WERI-Rb-1 (cell line): ENCODE results near the gene TCEANC2.

ENCODE experiments used
- DNase-seq: peaks from one replicate; pipeline ENCODE4 v3.0.0-alpha.2; 2020
- H3K27ac ChIP-seq: fragments of 250-450 bp; sonication (Bioruptor Pico); 2 replicates; pipeline ENCODE4 v1.5.1; 2020; ENCODE audit warnings: mild to moderate bottlenecking, moderate library complexity
- H3K27me3 ChIP-seq: fragments of 250-450 bp; sonication (Bioruptor Pico); 2 replicates; pipeline ENCODE4 v1.5.1; 2021; ENCODE audit warnings: mild to moderate bottlenecking, low read depth, moderate library complexity; ENCODE audit not compliant: insufficient read depth, severe bottlenecking
- H3K36me3 ChIP-seq: fragments of 250-450 bp; sonication (Bioruptor Pico); 2 replicates; pipeline ENCODE4 v1.5.1; 2020; ENCODE audit warnings: mild to moderate bottlenecking, moderate library complexity
- H3K4me3 ChIP-seq: 2 replicates; pipeline ENCODE4 v1.5.1; 2011; ENCODE audit warnings: low read depth, mild to moderate bottlenecking, control low read depth, low read length
- H3K9me3 ChIP-seq: fragments of 250-450 bp; sonication (Bioruptor Pico); 2 replicates; pipeline ENCODE4 v1.5.1; 2021; ENCODE audit warnings: mild to moderate bottlenecking, moderate library complexity; ENCODE audit not compliant: severe bottlenecking
- CTCF ChIP-seq: IDR thresholded peaks from 2 replicates; pipeline ENCODE4 v1.5.1; 2011; ENCODE audit warnings: low read depth, mild to moderate bottlenecking, control low read depth, inconsistent platforms, low read length

TCEANC2 gene

GRCh38 chr1:54009406-54009805, 44.0 kb upstream of the TCEANC2 start:
- no peaks in the 10 kb centered on the region for H3K9me3 ChIP-seq
- no peak overlapping the region for H3K27ac ChIP-seq
- H3K36me3 ChIP-seq = no peaks in the 10 kb centered on the region
- no peak for TF ChIP-seq CTCF
- no peak for DNase-seq
- no peaks in the 10 kb centered on the region for H3K27me3 ChIP-seq
- H3K4me3 ChIP-seq = no peak overlapping the region

GRCh38 chr1:54010415-54011117, 42.8 kb upstream of the TCEANC2 start:
- H3K27ac ChIP-seq = no peak overlapping the region
- H3K9me3 ChIP-seq = no peaks in the 10 kb centered on the region
- H3K36me3 ChIP-seq = no peaks in the 10 kb centered on the region
- H3K4me3 ChIP-seq = no peak overlapping the region
- DNase-seq = no peak
- TF ChIP-seq CTCF = no peak
- H3K27me3 ChIP-seq = no peaks in the 10 kb centered on the region

DNA sequence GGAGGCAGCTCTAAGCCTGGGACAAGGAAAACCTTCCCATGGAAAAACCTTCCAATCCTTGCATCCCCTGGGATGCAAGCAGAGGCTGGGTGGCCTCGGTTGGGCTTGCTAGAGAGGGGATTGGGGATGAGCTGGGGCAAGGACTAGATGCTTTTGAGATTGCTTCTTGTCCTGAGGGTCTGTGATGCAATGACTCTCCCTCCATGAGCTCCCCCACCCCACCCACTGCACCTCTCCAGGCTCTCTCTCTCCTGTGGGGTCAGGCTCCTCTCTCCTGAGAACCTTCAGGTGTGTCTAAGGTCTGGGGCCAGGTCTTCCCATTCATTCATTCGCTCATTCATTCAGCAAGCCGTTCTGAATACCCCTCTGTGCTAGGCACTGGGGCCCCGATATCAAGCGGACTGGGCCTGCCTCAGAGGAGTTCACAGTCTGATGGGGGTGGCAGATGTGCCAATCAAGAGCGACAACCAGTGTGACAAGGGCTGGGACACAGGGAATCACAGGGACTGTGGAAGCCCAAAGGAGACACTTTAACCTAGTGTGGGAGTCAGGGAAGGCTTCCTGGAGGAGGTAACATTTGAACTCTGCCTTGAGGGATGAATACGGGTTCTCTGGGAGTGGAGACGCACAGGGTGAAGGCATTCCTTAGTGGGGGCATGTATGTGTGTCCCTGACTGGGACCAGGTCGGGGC, 41.9 kb upstream of the TCEANC2 start:
- no peak for DNase-seq
- no peaks in the 10 kb centered on the region for H3K36me3 ChIP-seq
- no peak overlapping the region for H3K27ac ChIP-seq
- no peak overlapping the region for H3K4me3 ChIP-seq
- no peak for TF ChIP-seq CTCF
- H3K27me3 ChIP-seq = no peaks in the 10 kb centered on the region
- no peaks in the 10 kb centered on the region for H3K9me3 ChIP-seq

DNA sequence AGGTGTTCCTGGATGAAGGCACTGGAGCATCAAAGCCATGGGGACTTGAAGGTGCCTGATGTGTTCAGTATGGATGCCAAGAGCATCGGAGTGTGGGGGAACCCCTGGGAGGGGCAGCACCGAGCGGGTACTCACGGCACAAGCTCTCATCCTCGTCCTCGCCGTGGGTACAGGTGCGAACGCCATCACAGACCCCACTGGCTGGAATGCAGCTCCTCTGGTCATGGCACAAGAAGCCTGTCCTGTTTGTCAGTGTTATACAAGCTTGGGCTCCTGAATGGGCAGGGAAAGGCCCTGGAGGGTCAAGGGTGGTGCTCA, 41.4 kb upstream of the TCEANC2 start:
- no peak for DNase-seq
- no peaks in the 10 kb centered on the region for H3K36me3 ChIP-seq
- H3K9me3 ChIP-seq = no peaks in the 10 kb centered on the region
- no peak for TF ChIP-seq CTCF
- H3K27ac ChIP-seq = no peak overlapping the region
- H3K27me3 ChIP-seq = no peaks in the 10 kb centered on the region
- no peak overlapping the region for H3K4me3 ChIP-seq

GRCh38 chr1:54012863-54013262, 40.5 kb upstream of the TCEANC2 start:
- Histone ChIP-seq H3K36me3 (no peaks in the 10 kb centered on the region), H3K27me3 (no peaks in the 10 kb centered on the region), H3K27ac (no peak overlapping the region), H3K4me3 (no peak overlapping the region), H3K9me3 (no peaks in the 10 kb centered on the region)
- no peak for DNase-seq
- TF ChIP-seq CTCF = no peak
